Testis (tissue), 3 donors: Measurements from ENCODE around the gene SPP1. TPM values are rescaled to one million over a fixed set of nuclear protein-coding genes. Genes with fewer than 3 reads are reported as not detected.

ENCODE experiments used
- DNase-seq: peaks from one replicate; pipeline ENCODE4 v3.0.0-alpha.2; 2019
- H3K27ac ChIP-seq, 2 donors: fragments of 200-600 bp; sonication (generic); one replicate each; pipeline ENCODE4 v1.5.1; 2019
- H3K27me3 ChIP-seq: fragments of 200-600 bp; sonication (generic); one replicate; pipeline ENCODE4 v1.5.1; 2019
- H3K36me3 ChIP-seq: fragments of 200-600 bp; sonication (generic); one replicate; pipeline ENCODE4 v1.5.1; 2017; ENCODE audit warnings: low read depth; ENCODE audit errors: missing control alignments
- H3K4me1 ChIP-seq: fragments of 200-600 bp; sonication (generic); one replicate; pipeline ENCODE4 v1.5.1; 2019
- H3K4me3 ChIP-seq, 2 donors: fragments of 200-600 bp; sonication (generic); one replicate each; pipeline ENCODE4 v1.5.1; 2017 to 2019
- H3K9me3 ChIP-seq: fragments of 200-600 bp; sonication (generic); one replicate; pipeline ENCODE4 v1.5.1; 2017
- CTCF ChIP-seq, 3 experiments: fragments of 450-650 bp in 2 of 3; fragments of 200-600 bp in 1 of 3; sonication (generic) in 1 of 3; IDR thresholded peaks; one replicate each; pipeline ENCODE4 v1.5.1; 2016 to 2019; ENCODE audit warnings: antibody characterized with exemption in 3 of 3, mild to moderate bottlenecking in 2 of 3, moderate library complexity in 1 of 3
- POLR2A ChIP-seq: fragments of 450-650 bp; IDR thresholded peaks from one replicate; pipeline ENCODE4 v1.6.1; 2017; ENCODE audit warnings: antibody characterized with exemption, mild to moderate bottlenecking, moderate library complexity
- WGBS, 2 donors: methylation state at CpG; one replicate each; pipeline ENCODE4 v1.1.5; 2018; 5-methylcytosine and 5-hydroxymethylcytosine counted together
- intact Hi-C: fragments of 100-400 bp; cut with DNase I; formaldehyde crosslinking; loops from one replicate; pipeline ENCODE4 v1.15.1; 2023; ENCODE audit warnings: low total_unique reads
- polyA plus RNA-seq: library from polyadenylated mRNA; stranded (reverse); fragments of 350-450 nt; fragmentation: Illumina TruSeq; extraction: RNeasy Lipid Tissue Mini Kit (QIAGEN cat#74804); gene quantifications from one replicate; pipeline ENCODE4 v1.2.3, GENCODE V29; 2014; ENCODE audit warnings: low read depth, low replicate concordance; ENCODE audit not compliant: insufficient read depth
- total RNA-seq, 2 donors: library from RNA; depleted of rRNA; stranded (reverse); fragments of >200 nt; gene quantifications; one replicate each; pipeline ENCODE4 v1.2.3, GENCODE V29; 2016

Gene SPP1
- total and polyA plus RNA-seq, 3 donors from 2014 or later, result 5.0 to 71.7 (median 30.2) TPM

GRCh38 chr4:88003261-88003660, 27.7 kb downstream of the SPP1 start:
- Histone ChIP-seq H3K36me3 (no peaks in the 10 kb centered on the region), H3K9me3 (no peaks in the 10 kb centered on the region), H3K27ac (no peak overlapping the region), H3K27me3 (no peaks in the 10 kb centered on the region), H3K4me1 (no peaks in the 10 kb centered on the region), H3K4me3 (no peak overlapping the region)
- TF ChIP-seq CTCF (IDR thresholded peaks at IDR 0.05) (no peak), POLR2A (no peak)
- intact Hi-C loops, result no loop called here
- 70 to 74% methylated on average over 3 of the region's 3 CpGs for WGBS, 2 donors
- DNase-seq, result no peak

- intact Hi-C loops, result no loop called here
- no peaks in the 10 kb centered on the region for H3K27me3 ChIP-seq
- peaks cover 4% of the 10 kb centered on the region for H3K4me1 ChIP-seq
- DNase-seq, result peak; percentile 53
- H3K4me3 ChIP-seq, result no peak overlapping the region
- H3K9me3 ChIP-seq, result no peaks in the 10 kb centered on the region
- no peak for TF ChIP-seq POLR2A
- no peak for TF ChIP-seq CTCF (IDR thresholded peaks at IDR 0.05)
- H3K27ac ChIP-seq, result peak overlapping the region in 1 of 2 donors; percentile 33
- H3K36me3 ChIP-seq, result no peaks in the 10 kb centered on the region
- WGBS, 2 donors, result 54 to 57% methylated on average over 2 of the region's 2 CpGs
Observed at GRCh38 chr4:88005076-88005475, 29.6 kb downstream of the SPP1 start.

GRCh38 chr4:88005946-88006345, 30.4 kb downstream of the SPP1 start:
- WGBS, 2 donors, result 62 to 67% methylated on average over 10 of the region's 10 CpGs
- Histone ChIP-seq H3K27ac (no peak overlapping the region), H3K9me3 (no peaks in the 10 kb centered on the region), H3K4me1 (peaks cover 8% of the 10 kb centered on the region), H3K27me3 (no peaks in the 10 kb centered on the region), H3K36me3 (no peaks in the 10 kb centered on the region), H3K4me3 (no peak overlapping the region)
- DNase-seq, result no peak
- TF ChIP-seq CTCF (IDR thresholded peaks at IDR 0.05) (no peak), POLR2A (no peak)
- intact Hi-C loops, result no loop called here

DNA sequence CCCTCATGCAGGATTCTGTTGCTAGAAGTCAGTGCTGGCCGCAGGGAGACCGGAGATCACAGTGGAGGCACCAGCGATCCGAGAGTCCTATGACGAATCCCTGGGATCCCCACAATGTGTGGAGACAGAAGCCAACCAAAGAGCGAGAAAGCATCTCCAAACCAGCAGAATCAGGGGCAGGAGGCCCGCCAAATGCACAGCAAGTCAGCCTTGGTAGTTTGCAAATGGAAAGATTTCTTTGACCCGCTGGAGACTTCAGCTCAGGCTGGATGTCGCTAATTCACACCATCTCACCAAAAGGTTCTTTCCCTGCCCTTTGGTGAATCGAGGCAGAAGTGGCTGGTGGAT, 31.4 kb downstream of the SPP1 start:
- TF ChIP-seq CTCF (IDR thresholded peaks at IDR 0.05), result no peak
- TF ChIP-seq POLR2A, result no peak
- 41 to 43% methylated on average over 8 to 10 of the region's 10 CpGs for WGBS, 2 donors
- no peaks in the 10 kb centered on the region for H3K36me3 ChIP-seq
- intact Hi-C loops, result no loop called here
- peaks cover 8% of the 10 kb centered on the region for H3K4me1 ChIP-seq
- DNase-seq, result no peak
- H3K27ac ChIP-seq, result peak overlapping the region; percentile 72 to 85
- H3K9me3 ChIP-seq, result no peaks in the 10 kb centered on the region
- H3K4me3 ChIP-seq, result peak overlapping the region; percentile 66 to 85
- H3K27me3 ChIP-seq, result no peaks in the 10 kb centered on the region

DNA sequence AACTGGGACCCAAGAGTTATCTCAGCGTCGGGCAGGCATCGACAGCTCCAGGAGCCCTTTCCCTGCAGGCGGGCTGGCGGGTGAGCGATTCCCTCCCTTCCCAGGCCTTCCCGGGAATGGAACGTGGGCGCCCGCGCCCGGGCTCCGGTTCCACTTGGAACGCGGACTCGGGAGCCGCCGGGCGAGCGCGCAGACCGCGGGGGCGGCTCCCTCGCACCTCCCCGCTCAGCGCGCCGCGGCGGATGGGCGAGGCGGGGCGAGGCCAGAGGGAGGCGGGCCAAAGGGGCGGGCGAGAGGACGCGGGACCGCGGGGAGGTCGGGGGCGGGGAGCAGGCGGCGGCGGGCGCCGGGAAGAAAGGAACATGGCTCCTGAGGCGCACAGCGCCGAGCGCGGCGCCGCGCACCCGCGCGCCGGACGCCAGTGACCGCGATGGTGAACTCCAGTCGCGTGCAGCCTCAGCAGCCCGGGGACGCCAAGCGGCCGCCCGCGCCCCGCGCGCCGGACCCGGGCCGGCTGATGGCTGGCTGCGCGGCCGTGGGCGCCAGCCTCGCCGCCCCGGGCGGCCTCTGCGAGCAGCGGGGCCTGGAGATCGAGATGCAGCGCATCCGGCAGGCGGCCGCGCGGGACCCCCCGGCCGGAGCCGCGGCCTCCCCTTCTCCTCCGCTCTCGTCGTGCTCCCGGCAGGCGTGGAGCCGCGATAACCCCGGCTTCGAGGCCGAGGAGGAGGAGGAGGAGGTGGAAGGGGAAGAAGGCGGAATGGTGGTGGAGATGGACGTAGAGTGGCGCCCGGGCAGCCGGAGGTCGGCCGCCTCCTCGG, 32.0 kb downstream of the SPP1 start, which contains the start of gene PKD2:
Gene PKD2 (plus strand): TSS at position 332 of the 818 bp plus-strand sequence. CDS start 99 bp downstream, at position 431.
- peak; percentile 89 for DNase-seq
- no peaks in the 10 kb centered on the region for H3K27me3 ChIP-seq
- intact Hi-C loops, result no loop called here
- H3K4me1 ChIP-seq, result peaks cover 8% of the 10 kb centered on the region
- peak within 1 kb of the TSS; percentile 85 to 86 for H3K27ac ChIP-seq
- H3K4me3 ChIP-seq, result peak within 1 kb of the TSS; percentile 66 to 85
- H3K36me3 ChIP-seq, result no peaks in the 10 kb centered on the region
- TF ChIP-seq CTCF (IDR thresholded peaks at IDR 0.05), result no peak
- no peak for TF ChIP-seq POLR2A
- 0 to 1% methylated on average over 28 to 55 of the region's 116 CpGs for WGBS, 2 donors
- no peaks in the 10 kb centered on the region for H3K9me3 ChIP-seq
